PC-9 (cell line): ENCODE data around the gene GABARAP.

Source experiments
- EZH2 ChIP-seq: fragments of 200-600 bp; sonication (generic); IDR thresholded peaks from 2 replicates; pipeline ENCODE4 v1.8.0; 2017; ENCODE audit warnings: antibody characterized with exemption, low read depth
- TF ChIP-seq, protein P1 (sequence below): fragments of 200-600 bp; sonication (generic); conservative IDR thresholded peaks from 2 replicates; pipeline ENCODE4 v1.6.1; 2017; ENCODE audit warnings: mixed run types, antibody characterized with exemption, mild to moderate bottlenecking, moderate library complexity

DNA sequence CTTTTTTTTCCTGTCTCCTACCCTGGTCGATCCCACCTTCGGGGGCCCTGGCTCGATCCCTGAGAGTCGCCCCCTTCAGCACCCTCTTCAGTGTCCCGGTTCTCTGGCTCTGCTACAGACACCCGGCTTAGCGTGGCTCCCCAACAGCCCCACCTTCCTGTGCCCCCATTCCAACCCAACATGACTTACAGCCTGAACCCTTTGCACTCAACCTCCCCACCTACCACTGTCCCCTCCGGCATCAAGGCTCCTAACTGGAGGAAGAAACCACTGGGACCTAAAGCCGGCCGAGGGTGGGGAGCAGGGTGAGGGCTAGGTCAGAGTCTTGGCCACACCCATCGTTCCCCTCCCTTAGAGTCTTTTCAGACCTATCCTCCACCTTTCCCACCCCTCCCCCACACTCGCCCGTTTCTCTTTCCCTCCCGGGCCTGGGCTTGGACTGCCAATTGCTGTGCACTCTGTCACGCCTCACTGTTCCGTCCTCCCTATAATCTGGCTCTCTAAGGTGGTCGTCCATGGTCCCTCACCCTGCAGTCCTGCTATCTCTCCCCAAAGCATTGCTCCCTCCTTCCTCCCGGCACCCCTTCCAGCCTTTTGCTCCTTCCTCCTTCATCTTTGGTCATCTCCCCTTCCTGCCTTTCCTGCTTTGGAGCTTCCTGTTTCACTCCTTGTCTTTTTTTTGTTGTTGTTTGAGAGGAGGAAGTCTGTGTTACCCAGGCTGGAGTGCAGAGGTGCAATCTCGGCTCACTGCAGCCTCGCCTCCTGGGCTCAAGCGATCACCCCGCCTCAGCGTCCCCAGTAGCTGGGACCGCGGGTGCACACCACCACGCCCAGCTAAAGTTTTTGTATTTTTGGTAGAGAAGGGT lies 20.9 kb upstream of the GABARAP start:
- TF ChIP-seq, protein P1, sequence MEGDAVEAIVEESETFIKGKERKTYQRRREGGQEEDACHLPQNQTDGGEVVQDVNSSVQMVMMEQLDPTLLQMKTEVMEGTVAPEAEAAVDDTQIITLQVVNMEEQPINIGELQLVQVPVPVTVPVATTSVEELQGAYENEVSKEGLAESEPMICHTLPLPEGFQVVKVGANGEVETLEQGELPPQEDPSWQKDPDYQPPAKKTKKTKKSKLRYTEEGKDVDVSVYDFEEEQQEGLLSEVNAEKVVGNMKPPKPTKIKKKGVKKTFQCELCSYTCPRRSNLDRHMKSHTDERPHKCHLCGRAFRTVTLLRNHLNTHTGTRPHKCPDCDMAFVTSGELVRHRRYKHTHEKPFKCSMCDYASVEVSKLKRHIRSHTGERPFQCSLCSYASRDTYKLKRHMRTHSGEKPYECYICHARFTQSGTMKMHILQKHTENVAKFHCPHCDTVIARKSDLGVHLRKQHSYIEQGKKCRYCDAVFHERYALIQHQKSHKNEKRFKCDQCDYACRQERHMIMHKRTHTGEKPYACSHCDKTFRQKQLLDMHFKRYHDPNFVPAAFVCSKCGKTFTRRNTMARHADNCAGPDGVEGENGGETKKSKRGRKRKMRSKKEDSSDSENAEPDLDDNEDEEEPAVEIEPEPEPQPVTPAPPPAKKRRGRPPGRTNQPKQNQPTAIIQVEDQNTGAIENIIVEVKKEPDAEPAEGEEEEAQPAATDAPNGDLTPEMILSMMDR, result no peak
- no peak for TF ChIP-seq EZH2
